ENCODE data around the gene BCL2L2.

BCL2L2 gene

DNA sequence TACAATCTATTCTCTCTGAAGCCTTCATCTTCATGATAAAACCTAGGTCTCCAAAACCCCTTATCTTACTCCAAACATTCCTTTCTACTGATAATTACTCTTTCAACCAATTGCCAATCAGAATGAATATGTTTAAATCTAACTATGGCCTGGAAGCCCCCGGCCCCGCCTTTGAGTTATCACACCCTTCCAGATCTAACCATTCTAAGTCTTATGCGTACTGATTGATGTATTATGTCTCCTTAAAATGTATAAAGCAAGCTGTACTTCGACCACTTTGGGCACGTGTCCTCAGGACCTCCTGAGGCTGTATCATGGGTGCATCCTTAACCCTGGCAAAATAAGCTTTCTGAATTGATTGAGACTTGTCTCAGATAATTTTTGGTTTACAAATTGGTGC lies 29.0 kb downstream of the BCL2L2 start (continued):
- TF ChIP-seq ZNF560 (tag by site-specific recombination; IDR thresholded peaks at IDR 0.05; ENCODE audit: borderline replicate concordance) (no peak), ZNF335 (tag by site-specific recombination; conservative IDR thresholded peaks at IDR 0.05) (no peak), ZNF610 (tag by site-specific recombination; IDR thresholded peaks at IDR 0.05; ENCODE audit: borderline replicate concordance) (no peak), ZFP69B (tag by site-specific recombination; IDR thresholded peaks at IDR 0.05) (no peak), TRIM28 (IDR thresholded peaks at IDR 0.05; ENCODE audit: borderline replicate concordance, low read length) (no peak), ZNF24 (tag by site-specific recombination; IDR thresholded peaks at IDR 0.05) (no peak)
- TF ChIP-seq, protein P1, sequence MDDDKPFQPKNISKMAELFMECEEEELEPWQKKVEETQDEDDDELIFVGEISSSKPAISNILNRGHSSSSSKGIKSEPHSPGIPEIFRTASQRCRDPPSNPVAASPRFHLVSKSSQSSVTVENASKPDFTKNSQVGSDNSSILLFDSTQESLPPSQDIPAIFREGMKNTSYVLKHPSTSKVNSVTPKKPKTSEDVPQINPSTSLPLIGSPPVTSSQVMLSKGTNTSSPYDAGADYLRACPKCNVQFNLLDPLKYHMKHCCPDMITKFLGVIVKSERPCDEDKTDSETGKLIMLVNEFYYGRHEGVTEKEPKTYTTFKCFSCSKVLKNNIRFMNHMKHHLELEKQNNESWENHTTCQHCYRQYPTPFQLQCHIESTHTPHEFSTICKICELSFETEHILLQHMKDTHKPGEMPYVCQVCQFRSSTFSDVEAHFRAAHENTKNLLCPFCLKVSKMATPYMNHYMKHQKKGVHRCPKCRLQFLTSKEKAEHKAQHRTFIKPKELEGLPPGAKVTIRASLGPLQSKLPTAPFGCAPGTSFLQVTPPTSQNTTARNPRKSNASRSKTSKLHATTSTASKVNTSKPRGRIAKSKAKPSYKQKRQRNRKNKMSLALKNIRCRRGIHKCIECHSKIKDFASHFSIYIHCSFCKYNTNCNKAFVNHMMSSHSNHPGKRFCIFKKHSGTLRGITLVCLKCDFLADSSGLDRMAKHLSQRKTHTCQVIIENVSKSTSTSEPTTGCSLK (tag by site-specific recombination; IDR thresholded peaks at IDR 0.05): no peak

DNA sequence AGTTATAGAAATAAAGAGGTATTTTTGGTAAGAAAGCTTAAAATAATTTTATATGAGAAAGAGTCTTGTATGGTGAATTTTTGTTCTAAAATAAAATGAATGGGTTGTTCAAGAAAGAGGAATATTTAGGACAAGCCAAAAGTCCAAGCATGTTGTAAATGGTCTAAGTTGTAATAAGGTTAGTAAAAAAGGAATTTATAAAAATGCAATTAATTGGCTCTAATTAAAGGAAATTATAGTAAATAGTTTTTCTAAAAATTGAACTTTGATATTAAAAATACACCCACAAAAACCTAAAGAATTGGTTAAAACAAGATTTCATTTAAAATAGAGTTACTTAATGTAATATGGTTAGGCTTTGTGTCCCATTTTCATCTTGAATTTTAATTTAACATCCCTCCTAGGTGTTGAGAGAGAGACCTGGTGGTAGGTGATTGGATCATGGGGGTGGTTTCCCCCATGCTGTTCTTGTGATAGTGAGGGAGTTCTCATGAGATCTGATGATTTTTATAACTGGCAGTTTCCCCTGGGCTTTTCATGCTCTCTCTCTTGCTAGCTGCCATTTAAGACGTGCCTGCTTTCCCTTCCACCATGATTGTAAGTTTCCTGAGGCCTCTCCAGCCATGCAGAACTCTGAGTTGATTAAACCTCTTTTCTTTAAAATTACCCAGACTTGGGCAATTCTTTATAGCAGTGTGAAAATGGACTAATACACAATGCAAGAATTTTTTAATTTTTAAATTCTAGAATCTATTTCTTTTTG lies 33.1 kb downstream of the BCL2L2 start:
- TF ChIP-seq SETDB1 (IDR thresholded peaks at IDR 0.05; ENCODE audit: insufficient read length, low read length) (peak; percentile 98), ZNF157 (tag by site-specific recombination; IDR thresholded peaks at IDR 0.05) (no peak), ZNF214 (tag by site-specific recombination; IDR thresholded peaks at IDR 0.05; ENCODE audit: borderline replicate concordance) (no peak), MYNN (tag by site-specific recombination; IDR thresholded peaks at IDR 0.05; ENCODE audit: borderline replicate concordance) (no peak)
- TF ChIP-seq, protein P2, sequence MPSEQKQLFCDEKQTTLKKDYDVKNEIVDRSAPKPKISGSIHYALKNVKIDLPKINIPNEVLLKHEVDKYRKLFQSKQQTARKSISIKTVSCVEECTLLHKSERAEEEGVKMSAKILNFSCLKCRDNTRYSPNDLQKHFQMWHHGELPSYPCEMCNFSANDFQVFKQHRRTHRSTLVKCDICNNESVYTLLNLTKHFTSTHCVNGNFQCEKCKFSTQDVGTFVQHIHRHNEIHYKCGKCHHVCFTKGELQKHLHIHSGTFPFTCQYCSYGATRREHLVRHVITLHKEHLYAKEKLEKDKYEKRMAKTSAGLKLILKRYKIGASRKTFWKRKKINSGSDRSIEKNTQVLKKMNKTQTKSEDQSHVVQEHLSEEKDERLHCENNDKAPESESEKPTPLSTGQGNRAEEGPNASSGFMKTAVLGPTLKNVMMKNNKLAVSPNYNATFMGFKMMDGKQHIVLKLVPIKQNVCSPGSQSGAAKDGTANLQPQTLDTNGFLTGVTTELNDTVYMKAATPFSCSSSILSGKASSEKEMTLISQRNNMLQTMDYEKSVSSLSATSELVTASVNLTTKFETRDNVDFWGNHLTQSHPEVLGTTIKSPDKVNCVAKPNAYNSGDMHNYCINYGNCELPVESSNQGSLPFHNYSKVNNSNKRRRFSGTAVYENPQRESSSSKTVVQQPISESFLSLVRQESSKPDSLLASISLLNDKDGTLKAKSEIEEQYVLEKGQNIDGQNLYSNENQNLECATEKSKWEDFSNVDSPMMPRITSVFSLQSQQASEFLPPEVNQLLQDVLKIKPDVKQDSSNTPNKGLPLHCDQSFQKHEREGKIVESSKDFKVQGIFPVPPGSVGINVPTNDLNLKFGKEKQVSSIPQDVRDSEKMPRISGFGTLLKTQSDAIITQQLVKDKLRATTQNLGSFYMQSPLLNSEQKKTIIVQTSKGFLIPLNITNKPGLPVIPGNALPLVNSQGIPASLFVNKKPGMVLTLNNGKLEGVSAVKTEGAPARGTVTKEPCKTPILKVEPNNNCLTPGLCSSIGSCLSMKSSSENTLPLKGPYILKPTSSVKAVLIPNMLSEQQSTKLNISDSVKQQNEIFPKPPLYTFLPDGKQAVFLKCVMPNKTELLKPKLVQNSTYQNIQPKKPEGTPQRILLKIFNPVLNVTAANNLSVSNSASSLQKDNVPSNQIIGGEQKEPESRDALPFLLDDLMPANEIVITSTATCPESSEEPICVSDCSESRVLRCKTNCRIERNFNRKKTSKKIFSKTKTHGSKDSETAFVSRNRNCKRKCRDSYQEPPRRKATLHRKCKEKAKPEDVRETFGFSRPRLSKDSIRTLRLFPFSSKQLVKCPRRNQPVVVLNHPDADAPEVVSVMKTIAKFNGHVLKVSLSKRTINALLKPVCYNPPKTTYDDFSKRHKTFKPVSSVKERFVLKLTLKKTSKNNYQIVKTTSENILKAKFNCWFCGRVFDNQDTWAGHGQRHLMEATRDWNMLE (tag by site-specific recombination; conservative IDR thresholded peaks at IDR 0.05; ENCODE audit: low read depth): peak; percentile 33; the same call in 1 of the 2 replicates
- Histone ChIP-seq H3K9me3 (ENCODE audit: control insufficient read depth, insufficient read depth, low read depth, low read length) (no peaks in the 10 kb centered on the region), H3K27ac (ENCODE audit: extremely low read depth, low read depth, low read length) (no peak overlapping the region), H3K4me3 (ENCODE audit: low read depth, low read length) (no peak overlapping the region), H3K36me3 (ENCODE audit: control insufficient read depth in 2 of 2, insufficient read depth in 1 of 2, low read length in 2 of 2) (no peaks in the 10 kb centered on the region), H3K4me1 (ENCODE audit: control insufficient read depth, insufficient read depth, low read length) (no peaks in the 10 kb centered on the region)
- POLR2A ChIA-PET: no interaction called here
- CTCF ChIA-PET: interaction anchor here (0.6 to 0.9 kb wide), 2 partner anchors 40 to 231 kb away, joined by 3 to 4 read pairs; no protein-coding TSS in a partner anchor

DNA sequence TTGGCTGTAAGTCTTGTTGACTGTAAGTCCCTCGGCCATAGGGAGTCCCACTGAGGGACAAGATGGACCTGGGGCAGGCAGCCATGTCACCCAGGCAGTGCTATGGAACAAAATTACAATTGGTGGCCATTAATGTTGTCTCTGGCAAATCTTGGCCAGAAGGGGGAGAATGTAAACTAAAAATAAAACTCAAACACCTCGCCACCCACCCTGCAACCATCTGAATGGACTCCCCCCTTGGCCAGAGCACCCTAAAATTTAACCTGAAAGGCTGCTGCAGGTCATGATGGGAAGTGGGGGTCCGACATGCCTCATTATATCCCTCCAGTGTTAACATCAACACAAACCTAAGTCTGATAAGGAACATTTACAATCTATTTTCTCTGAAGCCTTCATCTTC lies 37.8 kb downstream of the BCL2L2 start:
- Histone ChIP-seq H3K4me1 (ENCODE audit: control insufficient read depth, insufficient read depth, low read length) (no peaks in the 10 kb centered on the region), H3K36me3 (ENCODE audit: control insufficient read depth in 2 of 2, insufficient read depth in 1 of 2, low read length in 2 of 2) (no peaks in the 10 kb centered on the region), H3K27ac (ENCODE audit: extremely low read depth, low read depth, low read length) (no peak overlapping the region), H3K9me3 (ENCODE audit: control insufficient read depth, insufficient read depth, low read depth, low read length) (no peaks in the 10 kb centered on the region), H3K4me3 (ENCODE audit: low read depth, low read length) (no peak overlapping the region)
- CTCF ChIA-PET: interaction anchor here (0.8 to 2.3 kb wide), 3 partner anchors 13 to 36 kb away, joined by 4 to 7 read pairs (median 5); no protein-coding TSS in a partner anchor
- TF ChIP-seq, protein P3, sequence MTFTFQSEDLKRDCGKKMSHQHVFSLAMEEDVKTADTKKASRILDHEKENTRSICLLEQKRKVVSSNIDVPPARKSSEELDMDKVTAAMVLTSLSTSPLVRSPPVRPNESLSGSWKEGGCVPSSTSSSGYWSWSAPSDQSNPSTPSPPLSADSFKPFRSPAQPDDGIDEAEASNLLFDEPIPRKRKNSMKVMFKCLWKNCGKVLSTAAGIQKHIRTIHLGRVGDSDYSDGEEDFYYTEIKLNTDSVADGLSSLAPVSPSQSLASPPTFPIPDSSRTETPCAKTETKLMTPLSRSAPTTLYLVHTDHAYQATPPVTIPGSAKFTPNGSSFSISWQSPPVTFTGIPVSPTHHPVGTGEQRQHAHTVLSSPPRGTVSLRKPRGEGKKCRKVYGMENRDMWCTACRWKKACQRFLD (tag by site-specific recombination; IDR thresholded peaks at IDR 0.05): no peak
- no peak for TF ChIP-seq ZNF837 (tag by site-specific recombination; IDR thresholded peaks at IDR 0.05)
- TF ChIP-seq ZNF311 (tag by site-specific recombination; IDR thresholded peaks at IDR 0.05; ENCODE audit: borderline replicate concordance): no peak
- no peak for TF ChIP-seq WT1 (tag by site-specific recombination; IDR thresholded peaks at IDR 0.05)
- no peak for TF ChIP-seq ZNF350 (tag by site-specific recombination; IDR thresholded peaks at IDR 0.05)
- no peak for TF ChIP-seq ZNF169 (tag by site-specific recombination; IDR thresholded peaks at IDR 0.05)
- POLR2A ChIA-PET: no interaction called here

All from HEK293 (cell line).